GM12872 (cell line): Measurements from ENCODE around the gene ZNF112.

Experiments used
- TF ChIP-seq, protein P1 (sequence below): IDR thresholded peaks from 3 replicates; pipeline ENCODE4 v1.5.1; 2011; ENCODE audit warnings: low read depth, mild to moderate bottlenecking, low read length, moderate library complexity; ENCODE audit not compliant: insufficient read depth

Gene ZNF112

DNA sequence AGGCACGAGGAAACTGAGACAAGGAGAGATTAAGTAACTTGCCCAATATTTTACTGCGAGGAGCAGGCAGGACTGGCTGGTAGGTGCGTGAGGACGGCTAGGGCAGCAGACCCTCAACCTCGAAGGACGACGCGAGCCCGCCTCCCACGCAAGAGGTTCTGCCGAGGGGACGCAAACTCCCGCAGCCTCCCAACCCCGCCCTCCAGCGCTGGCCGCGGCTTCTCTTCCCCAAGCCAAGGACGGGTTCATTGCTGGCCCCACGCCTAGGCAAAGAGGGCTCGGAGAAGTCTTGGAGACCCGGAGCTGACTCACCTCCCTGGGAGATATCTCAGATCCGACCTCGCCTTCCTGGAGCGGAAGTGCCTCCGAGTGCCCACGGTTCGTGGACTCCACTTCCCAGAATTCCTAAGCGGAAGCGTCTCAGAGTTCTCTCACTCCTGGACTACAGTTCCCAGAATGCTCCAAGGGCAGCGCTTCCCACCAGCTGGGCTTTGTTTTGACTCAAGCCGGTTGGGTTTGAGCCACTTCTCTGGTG is 51.8 kb downstream of the ZNF112 start, which contains the start of gene ZNF235:
Gene ZNF235 (minus strand): TSS at position 367 of the 535 bp plus-strand sequence. CDS start 1,621 bp downstream, outside the sequence.
- TF ChIP-seq, protein P1, sequence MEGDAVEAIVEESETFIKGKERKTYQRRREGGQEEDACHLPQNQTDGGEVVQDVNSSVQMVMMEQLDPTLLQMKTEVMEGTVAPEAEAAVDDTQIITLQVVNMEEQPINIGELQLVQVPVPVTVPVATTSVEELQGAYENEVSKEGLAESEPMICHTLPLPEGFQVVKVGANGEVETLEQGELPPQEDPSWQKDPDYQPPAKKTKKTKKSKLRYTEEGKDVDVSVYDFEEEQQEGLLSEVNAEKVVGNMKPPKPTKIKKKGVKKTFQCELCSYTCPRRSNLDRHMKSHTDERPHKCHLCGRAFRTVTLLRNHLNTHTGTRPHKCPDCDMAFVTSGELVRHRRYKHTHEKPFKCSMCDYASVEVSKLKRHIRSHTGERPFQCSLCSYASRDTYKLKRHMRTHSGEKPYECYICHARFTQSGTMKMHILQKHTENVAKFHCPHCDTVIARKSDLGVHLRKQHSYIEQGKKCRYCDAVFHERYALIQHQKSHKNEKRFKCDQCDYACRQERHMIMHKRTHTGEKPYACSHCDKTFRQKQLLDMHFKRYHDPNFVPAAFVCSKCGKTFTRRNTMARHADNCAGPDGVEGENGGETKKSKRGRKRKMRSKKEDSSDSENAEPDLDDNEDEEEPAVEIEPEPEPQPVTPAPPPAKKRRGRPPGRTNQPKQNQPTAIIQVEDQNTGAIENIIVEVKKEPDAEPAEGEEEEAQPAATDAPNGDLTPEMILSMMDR, result no peak

- TF ChIP-seq, protein P1, result no peak
Observed at GRCh38 chr19:44303976-44304568, 52.4 kb downstream of the ZNF112 start.

- TF ChIP-seq, protein P1, result no peak
Observed at GRCh38 chr19:44303320-44303719, 53.2 kb downstream of the ZNF112 start.

GRCh38 chr19:44284968-44285367 is 71.5 kb downstream of the ZNF112 start:
- TF ChIP-seq, protein P1, result no peak

GRCh38 chr19:44282846-44283245 is 73.6 kb downstream of the ZNF112 start:
- TF ChIP-seq, protein P1, result no peak

- TF ChIP-seq, protein P1, result no peak
Observed at GRCh38 chr19:44280916-44281315, 75.6 kb downstream of the ZNF112 start.

DNA sequence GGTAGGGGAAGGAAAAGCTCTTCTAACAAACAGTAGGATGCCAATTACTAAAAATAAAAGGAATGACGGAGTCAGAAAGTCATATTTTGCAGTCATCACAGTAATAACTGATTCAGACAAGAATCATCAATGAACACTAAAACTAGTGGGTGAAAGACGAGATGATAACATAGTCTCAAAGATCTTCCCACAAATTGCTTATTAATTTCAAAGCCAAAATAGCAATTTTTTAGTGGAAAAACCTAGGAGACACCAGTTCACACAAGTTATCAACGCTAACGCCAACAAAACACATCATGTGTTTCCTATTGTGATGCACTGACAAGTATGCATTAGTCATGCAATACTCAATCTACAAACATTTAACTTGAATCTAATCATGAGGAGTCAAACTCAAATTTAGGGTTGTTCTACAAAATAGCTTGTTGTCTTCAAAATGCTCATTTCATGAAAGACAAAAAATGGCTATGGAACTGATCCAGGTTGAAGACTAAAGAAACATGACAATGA is 78.2 kb downstream of the ZNF112 start:
- TF ChIP-seq, protein P1, result no peak
